NCI-H748 treated with DMSO at 0.1 percent for 48 hours (cell line): ENCODE results near the gene RAB11FIP4.

Experiments used
- DNase-seq: peaks from one replicate; lab custom pipeline; 2025; lab: John Stamatoyannopoulos, UW

RAB11FIP4 gene

DNA sequence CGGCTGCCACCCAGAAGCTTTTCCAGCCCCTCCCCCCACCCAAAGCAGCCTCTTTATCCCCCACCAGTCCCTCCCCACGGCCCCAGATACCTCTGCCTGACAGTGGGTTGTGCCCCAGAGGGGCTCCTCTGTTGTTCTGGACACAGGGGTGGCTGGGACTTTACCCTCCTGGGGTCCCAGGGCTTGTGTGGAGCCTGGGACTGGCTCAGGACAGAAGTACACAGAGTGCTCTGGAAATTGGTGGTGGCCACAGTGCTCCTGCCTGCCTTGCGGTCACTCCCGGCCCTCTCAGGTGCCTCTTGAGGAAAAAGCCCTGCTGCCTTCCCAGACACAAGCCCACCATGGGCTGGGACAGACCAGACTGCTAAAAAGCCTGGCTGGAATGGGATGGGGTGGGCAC lies 68.2 kb downstream of the RAB11FIP4 start:
- DNase-seq = no peak

DNA sequence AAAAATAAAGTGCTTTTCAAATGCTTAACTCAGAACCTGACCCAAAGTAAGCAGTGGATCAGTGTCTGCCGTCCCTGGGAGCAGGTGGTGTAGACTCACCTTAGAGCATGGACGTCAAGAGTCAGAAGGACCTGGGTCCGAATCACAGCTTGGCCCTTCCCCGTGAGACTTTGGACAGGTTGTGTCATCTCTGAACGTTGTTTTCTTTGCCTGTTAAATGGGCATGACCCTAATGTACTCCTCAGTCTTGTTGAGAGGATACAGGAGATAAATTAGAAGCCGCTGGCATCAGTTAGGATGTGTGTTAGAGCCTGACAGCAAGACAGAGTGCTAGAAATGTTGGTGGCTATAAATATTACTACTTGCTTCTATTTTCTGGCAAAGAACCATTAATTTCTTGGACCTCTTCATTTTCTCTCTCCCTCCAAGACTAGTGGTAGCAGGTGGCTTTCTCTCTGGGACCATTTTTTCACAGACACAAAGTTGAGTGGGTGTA lies 68.8 kb downstream of the RAB11FIP4 start:
- no peak for DNase-seq

DNA sequence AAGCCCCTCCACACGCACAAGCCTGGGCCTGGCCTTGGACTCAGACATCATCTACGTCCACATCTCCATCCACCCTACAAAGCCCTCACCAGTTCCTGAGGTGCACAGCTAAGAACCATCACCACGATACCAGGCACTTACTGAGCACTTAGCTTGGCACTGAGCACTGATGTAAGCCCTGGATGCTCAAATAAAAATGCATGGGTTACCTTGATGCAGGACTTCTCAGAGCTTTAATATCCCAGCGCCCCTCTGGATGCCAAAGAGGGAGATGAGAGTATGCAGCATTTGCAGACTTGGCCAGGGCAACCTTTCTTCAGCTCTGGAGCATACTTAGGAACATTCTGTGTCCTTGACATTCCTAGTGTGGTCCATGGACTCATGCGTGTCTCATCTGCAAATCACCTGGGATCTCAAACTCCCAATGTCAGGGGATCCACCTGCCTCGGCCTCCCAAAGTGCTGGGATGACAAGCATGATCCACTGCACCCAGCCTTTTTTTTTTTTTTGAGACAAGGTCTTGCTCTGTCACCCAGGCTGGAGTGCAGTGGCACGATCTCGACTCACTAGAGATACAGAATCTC lies 69.8 kb downstream of the RAB11FIP4 start:
- DNase-seq = no peak

DNA sequence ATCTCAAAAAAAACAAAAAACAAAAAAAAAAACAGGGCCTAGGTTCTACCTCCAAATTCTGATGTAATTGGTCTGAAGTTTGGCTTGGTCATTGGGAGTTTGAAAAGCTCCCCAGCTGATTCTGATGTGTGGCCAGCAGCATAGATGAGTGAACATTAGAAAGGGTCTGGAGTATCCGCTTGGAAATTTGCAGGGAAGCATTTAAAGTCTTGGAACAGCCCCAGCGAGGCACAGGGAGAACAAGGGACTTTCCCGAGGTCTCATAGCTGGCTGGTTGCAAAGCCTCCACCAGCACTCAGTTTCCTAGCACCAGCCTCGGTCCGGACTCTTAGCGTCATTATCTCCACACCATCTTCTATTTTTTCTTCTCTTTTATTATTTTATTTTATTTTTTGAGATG lies 70.8 kb downstream of the RAB11FIP4 start:
- DNase-seq = no peak

DNA sequence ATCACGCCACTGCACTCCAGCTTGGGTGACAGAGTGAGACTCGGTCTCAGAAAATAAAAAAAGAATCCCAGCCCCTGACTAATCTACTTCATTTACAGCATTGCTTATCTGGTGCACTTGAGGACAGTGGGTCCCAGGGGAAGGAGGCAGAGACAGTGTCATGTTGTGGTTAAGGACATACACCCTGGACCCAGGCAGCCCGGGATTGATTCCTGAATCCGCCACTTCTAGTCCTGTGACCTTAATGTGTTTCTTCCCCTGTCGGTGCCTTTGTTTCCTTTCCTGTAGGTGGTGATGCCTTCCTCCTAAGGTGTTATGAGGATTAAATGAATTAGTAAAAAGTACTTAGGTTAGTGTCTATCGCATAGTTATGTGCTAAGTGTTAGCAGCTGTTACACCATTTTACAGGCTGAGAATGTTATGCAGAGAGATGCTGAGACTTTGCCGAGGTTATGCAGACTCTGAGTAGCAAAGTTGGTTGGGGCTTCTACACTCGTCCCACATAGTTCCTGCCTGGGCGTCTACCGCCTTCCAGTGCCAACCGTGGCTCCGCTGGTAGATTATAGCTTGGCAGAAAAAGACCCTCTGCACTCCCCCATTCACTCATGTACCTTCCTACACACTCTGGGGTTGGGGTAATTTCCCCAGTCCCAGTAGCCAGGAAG lies 74.8 kb downstream of the RAB11FIP4 start:
- no peak for DNase-seq

DNA sequence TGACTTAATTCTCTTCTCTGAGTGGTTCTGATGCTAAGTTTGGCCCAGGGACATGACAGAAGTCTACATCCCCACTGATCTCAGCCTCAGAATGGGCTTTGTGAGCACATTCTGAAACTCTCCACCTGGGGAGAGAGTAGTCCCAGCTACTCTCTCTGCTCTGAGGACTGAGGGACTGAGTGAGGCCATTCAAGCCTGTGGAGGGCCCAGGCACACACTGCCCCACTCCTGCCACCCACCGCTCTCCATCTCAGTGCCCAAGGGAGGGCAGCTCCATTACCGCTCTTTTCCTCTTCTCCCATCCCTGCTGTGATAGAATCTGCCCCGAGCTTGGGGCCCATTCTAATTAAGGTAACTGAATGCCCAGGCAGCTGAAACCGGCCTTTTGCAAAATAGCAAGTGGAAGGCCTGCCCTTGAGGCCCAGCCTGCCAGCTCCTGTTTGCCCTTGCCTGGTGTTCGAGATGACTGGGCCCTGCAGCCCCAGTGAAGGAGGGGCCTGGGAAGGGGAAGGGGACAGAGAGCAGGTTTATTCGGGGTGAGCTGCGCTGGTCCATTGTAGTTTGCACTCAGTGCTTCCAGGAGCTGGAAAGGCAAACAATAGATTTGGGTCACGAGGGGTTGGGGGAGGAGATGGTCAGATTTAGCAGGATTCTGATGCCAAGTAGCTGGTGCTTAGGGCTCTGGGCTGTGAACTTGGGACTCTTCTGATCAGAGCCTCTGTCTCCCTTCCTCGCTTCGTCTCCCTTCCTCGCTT lies 76.2 kb downstream of the RAB11FIP4 start:
- DNase-seq = no peak

DNA sequence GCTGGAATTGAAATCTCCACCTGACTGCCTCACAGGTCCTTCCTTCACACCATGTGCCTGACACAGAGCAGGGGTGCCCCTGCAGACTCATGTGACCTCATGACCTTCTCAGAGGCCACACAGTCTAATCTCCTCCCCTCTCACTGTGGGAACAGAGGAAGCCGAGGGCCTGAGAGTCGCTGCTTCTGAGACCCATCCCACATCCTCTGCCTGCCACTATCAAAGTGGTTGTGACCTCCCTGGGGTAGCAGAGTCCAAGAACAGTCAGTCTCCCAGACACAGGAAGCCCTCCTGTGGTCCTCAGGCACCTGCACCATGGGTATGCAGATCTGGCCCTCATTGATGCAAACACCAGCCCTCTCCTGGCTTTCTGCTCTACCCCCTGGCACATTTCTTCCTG lies 78.5 kb downstream of the RAB11FIP4 start:
- no peak for DNase-seq

DNA sequence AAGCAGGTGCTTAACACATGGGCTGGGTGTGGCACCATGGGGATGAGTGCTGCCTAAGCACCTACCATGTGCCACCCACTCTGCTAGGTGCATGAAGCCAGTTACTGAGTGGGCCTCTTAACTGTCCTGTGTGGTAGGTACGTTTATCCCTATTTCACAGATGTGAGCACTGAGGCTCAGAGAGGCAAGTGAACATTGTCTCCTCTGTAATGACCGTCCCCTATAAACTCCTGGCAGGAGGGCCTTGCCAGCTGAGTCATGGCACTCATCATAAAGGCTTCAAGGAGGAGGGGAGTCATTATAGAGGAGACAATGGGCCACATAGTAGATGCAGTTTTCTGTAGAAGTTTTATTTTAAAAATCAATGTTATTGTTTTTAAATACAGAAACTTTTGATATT lies 79.1 kb downstream of the RAB11FIP4 start:
- no peak for DNase-seq

DNA sequence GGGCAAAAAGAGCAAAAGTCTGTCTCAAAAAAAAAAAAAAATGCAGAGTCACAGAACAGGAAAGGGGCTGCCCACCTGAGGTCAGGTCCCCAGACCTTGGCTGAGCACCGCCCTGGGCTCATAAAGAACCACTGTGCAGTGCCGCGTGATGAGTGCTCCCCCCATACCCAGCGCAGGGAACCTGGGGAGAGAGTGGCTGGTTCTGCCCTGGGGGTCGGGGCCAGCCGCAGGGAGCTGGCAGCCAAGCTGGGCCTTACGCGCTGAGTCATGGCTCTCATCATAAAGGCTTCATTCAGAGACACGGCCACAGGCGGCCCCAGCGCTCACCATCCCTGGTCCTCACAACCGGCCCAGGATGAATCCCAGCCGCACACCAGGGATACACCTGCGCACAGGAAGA lies 80.7 kb downstream of the RAB11FIP4 start:
- DNase-seq = no peak

DNA sequence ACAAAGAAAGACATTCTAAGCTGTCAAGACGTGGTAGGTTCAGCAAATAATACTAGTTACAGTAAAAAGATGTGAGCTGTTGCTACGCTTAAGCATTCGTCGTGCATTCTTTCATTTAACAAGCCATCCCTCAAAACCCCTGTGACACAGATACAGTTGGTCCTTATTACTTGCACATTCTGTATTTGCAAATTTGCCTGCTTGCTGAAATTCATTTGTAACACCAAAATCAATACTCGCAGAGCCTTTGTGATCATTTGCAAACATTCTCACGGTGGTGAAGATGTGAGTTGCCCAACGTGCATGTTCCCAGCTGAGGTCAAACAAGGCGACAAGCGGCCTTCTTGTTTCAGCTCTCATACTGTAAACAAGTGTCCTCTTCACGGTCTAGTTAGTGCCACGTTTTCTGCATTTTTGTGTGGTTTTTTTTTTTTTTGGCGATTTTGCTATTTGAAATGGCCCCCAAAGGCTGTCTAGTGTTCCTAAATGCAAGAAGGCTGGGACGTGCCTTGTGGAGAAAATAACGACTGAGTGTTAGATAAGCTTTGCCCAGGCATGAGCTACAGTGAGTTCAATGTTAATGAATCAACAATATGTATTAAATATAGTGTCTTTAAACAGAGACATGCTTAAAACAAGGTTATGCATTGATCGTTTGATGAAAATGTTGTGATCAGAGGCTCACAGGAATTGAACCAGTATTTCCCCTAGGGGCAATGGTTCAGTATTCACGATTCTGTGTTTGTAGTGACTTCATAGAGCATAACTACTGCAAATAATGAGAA lies 84.1 kb downstream of the RAB11FIP4 start:
- no peak for DNase-seq

DNA sequence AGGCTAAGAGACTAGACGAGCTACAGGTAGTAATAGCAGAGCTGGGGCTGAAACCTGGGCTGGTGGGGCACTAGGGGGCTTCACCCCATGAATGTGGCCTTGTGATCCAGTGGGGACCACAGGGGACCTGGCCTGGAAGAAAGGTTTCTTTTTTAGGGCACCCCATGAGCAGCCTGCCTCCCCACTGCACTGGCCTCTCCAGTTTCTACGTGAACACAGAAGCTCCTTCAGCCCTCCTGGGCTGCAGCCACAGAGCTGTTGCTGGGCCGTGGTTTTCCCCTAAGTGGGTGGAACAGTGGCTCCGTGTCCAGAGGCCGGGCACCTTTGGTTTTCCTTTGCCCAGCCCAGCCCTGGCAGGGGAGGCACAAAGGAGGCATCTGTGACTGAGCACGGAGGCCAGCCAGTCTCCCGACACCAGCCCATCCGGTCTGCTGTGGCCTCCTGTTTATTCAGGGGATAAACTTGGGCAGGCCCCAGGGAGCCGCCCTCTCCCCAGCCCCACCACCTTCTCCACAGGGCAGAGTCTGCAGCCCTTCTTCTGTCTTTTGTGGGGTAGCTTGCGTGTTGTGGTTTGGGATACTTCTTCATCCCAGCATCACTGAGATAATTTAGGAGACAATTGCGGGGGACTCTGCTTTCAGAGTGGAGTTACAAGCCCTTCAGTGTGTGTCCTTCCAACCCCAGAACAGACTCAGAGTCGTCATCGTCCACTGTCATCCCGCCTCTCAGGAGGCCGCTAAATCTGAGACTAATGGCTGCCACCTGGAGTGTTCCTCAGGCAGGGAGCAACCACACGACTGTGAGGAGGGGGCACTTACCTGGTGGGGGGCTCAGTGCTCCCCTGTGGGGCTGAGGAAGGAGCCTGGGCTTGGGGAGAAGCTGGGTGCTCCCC lies 85.3 kb downstream of the RAB11FIP4 start:
- no peak for DNase-seq

DNA sequence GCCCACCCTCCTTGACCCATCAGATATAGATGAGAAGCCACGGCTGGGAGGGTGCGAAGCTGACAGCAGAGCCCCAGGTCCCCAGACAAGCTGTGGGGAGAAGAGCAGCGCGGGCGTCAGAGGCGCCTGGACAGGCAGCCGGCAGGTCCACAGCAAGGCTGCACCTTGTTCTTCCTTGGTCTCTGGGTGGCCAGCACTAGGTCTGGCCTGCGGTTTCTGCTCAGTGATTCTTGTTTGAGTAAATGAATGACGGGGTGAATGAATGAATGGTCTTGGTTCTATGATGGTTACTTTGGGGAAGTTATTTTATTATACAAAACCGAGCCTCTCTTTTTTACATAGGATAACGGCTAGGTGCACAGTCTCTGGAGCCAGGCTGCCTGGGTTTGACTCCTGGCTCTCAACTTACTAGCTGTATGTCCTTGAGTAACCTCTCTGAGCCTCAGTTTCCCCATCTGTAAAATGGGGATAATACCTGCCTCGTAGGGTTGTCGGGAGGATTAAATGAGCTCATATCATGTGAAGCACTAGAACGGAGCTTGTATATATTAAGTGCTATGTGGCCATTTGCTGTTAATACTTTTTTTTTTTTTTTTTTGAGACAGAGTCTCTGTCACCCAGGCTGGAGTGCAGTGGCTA lies 86.1 kb downstream of the RAB11FIP4 start:
- no peak for DNase-seq

DNA sequence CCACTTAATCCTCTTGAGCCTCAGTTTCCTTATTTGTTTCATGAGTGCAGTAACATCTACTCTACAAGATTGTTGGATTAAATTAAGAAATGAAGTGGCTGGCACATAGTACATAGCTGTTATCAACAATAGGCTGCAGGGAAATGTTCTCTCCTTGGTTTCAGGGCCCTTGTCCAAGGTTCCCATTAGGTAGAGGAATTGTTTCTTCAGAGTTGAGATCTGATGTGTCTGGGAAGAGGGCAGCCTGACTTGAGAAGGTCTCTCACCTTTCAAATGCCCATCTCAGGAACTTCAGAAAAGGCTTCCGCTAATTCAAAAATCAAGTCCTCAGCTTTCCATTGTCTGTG lies 87.6 kb downstream of the RAB11FIP4 start:
- DNase-seq = no peak

DNA sequence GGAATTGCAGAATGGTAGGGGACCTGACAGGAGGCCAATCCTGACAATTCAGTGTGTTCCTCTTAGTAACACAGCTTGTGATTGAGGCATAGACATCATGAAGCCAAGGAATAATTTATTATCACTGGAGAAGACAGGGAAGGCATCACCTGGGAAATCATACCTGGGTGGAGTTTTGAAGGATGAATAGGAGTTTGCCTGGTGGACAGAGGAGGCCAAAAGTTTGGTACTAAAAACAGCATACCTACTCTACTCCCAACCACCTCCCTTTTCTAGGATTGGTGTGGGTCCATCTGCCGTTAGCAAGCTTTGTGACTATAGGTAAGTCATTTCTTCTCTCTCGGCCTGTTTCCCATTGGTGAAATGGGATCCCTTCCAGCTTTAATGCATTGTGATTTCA lies 88.0 kb downstream of the RAB11FIP4 start:
- no peak for DNase-seq

DNA sequence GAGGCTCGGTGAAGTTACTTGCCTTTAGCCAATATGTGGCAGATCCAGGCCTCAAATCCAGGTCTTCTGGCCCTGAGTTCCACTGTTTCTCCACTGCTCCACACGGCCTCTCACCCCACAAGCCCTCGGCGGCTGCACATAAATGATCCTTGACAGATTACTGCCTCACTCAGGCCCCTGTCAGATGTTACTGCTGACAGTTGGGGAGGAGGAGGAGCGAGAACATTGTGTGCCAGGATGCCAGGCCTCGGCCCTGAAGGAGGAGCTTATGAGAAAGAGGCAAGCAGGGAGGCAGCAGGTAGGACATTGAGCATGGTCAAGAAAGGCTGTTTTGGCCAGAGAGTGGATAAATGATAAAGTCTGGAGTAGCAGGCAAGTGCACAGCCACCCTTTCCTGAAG lies 88.6 kb downstream of the RAB11FIP4 start:
- no peak for DNase-seq

DNA sequence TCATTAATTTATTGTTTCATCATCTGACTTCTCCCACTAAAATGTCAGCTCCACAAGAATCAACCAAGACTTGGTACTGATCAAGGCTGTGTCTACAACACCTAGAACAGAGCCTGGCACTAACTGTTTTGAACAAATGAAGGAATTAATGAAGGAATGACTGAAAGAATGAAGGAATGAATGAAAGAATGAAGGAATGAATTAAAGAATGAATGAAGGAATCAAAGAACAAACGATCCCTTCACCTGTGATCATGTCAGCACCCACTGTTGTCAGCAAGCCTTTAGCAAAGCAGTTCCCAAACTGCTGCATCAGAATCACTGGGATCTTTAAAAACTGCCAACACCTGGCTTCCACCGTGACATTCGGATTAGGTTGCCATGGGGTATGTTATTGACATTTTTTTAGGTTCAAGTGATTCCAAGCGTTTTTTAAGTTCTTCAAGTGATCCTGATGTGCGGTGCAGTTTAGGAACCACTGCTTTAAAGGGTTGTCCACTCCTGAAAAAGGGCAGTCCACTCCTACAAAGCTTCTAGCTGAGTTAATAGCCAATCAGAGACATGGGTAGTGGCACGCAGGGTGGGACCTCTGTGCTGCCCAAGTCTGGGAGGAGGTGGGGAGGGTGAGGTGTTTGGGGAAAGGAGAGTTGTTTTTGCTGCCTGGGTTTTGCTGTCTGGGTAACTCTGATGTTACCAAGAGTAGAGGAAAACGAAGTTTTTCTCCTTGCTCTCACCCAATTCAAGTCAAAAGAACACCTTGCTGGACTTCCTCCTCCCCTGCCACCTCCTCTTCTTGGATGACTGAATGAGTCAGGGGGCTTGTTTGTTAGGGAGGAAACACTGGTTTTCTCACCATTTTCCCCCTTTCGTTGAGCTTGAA lies 89.7 kb downstream of the RAB11FIP4 start:
- no peak for DNase-seq

DNA sequence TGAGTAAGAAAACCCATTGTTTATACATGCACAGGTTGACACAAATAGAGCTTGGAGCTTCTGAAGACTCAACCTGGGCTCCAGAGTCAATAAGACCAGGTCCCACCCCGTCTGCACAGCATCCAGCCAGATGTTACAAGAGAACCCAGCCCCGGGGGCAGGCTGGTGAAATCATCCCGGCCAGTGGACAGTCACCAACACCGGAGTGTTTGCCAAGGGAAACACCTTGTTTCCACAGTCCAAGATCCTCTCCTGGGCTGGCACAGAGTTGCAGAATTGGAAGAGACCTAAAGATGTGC lies 90.3 kb downstream of the RAB11FIP4 start:
- no peak for DNase-seq

DNA sequence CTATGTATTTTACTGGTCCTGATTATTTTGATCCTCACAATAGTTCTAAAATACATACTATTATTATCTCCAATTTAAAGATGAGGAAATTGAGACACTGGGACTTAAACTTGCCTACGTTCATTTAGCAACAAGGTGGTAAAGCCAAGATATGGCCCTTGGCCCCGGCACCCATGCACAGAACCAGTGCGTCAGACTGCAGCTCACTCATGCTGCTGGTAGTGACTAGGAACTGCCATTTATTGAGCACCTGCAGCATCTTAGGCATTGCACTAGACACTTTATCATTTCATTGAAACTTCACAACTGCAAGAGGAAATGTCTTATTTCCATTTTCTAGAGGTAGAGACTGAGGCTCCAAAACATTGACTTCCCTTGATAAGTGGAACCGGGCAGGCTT lies 93.3 kb downstream of the RAB11FIP4 start:
- DNase-seq = no peak

DNA sequence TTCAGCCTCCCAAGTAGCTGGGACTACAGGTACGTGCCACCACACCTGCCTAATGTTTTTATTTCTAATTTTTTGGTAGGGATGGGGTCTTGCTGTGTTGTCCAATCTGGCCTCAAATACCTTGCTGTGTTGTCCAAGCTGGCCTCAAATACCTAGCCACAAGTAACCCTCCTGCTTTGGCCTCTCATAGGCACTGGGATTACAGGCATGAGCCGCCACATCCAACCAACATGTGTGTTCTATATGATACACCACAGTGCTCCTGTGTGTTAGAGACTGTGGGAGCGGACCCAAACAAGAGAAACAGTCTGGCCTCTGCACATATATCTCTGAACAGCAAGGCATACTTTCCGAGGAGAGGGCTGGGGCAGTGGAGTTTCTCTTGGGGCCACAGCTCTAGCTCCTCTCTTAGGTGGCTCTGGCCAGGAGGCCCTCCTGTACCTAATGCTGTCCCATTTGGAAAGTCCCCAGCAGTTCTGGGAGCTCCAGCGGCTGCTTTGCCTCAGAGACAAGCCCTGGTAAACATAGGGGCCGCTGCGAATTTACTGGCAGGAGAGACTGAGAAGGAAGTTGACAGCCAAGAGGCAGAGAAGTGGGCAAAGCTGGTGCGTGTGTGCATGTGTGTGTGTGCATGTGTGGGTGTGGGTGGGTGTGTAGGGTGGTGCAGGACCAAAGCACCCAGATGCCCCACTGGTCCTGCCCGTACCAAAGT lies 95.0 kb downstream of the RAB11FIP4 start:
- DNase-seq = no peak
